Upper lobe of left lung (tissue), 4 donors: ENCODE data around the gene ARPP19.

Source experiments
- EP300 ChIP-seq, 4 donors: sonication (generic); formaldehyde crosslinking; IDR thresholded peaks; one replicate each; pipeline ENCODE4 v1.5.1; 2017; ENCODE audit warnings: antibody characterized with exemption in 4 of 4, control low read depth in 2 of 4
- POLR2A ChIP-seq, 4 donors: fragments of 450-650 bp; IDR thresholded peaks; one replicate each; pipeline ENCODE4 v1.5.1; 2016 to 2017; ENCODE audit warnings: antibody characterized with exemption in 4 of 4, mild to moderate bottlenecking in 2 of 4
- POLR2AphosphoS5 ChIP-seq, 2 donors: sonication (generic); formaldehyde crosslinking; IDR thresholded peaks; one replicate each; pipeline ENCODE4 v1.5.1; 2017; ENCODE audit warnings: antibody characterized with exemption in 2 of 2
- TF ChIP-seq, protein P1 (sequence below), 6 experiments: fragments of 450-650 bp in 4 of 6; fragments of 200-600 bp in 2 of 6; sonication (generic) in 2 of 6; IDR thresholded peaks; one replicate each; pipeline ENCODE4 v1.5.1; 2016 to 2019; ENCODE audit warnings: antibody characterized with exemption in 6 of 6

- TF ChIP-seq, protein P1, sequence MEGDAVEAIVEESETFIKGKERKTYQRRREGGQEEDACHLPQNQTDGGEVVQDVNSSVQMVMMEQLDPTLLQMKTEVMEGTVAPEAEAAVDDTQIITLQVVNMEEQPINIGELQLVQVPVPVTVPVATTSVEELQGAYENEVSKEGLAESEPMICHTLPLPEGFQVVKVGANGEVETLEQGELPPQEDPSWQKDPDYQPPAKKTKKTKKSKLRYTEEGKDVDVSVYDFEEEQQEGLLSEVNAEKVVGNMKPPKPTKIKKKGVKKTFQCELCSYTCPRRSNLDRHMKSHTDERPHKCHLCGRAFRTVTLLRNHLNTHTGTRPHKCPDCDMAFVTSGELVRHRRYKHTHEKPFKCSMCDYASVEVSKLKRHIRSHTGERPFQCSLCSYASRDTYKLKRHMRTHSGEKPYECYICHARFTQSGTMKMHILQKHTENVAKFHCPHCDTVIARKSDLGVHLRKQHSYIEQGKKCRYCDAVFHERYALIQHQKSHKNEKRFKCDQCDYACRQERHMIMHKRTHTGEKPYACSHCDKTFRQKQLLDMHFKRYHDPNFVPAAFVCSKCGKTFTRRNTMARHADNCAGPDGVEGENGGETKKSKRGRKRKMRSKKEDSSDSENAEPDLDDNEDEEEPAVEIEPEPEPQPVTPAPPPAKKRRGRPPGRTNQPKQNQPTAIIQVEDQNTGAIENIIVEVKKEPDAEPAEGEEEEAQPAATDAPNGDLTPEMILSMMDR (IDR thresholded peaks at IDR 0.05): no peak
- TF ChIP-seq POLR2A (IDR thresholded peaks at IDR 0.05) (peak in 1 of 4 donors; percentile 9), EP300 (IDR thresholded peaks at IDR 0.05) (no peak), POLR2AphosphoS5 (IDR thresholded peaks at IDR 0.05) (no peak)
These were observed 40.8 kb downstream of the ARPP19 start for GRCh38 chr15:52527911-52528563.
